SK-N-SH treated with all-trans-retinoic acid at 6 μM for 48 hours (cell line): Measurements from ENCODE around the gene SLC6A9.

Source experiments
- ATAC-seq: fragments of 200-7000 bp; cut with Tn5 transposase; 3 replicates; pipeline ENCODE4 v1.9.1; 2020; ENCODE audit warnings: mild to moderate bottlenecking, moderate library complexity
- ARNTL ChIP-seq: fragments of 450-650 bp; formaldehyde crosslinking; IDR thresholded peaks from 2 replicates; pipeline ENCODE4 v1.5.0; 2020; ENCODE audit warnings: low read depth, mild to moderate bottlenecking, moderate library complexity, borderline replicate concordance
- BACH2 ChIP-seq: fragments of 250-450 bp; sonication (Bioruptor Pico); IDR thresholded peaks from 2 replicates; pipeline ENCODE4 v1.9.0; 2021; ENCODE audit warnings: mild to moderate bottlenecking, borderline replicate concordance
- CSDC2 ChIP-seq: fragments of 250-450 bp; sonication (Bioruptor Pico); IDR thresholded peaks from 2 replicates; pipeline ENCODE4 v1.5.0; 2020; ENCODE audit warnings: mild to moderate bottlenecking, moderate library complexity
- ESRRG ChIP-seq: fragments of 250-450 bp; sonication (Bioruptor Pico); IDR thresholded peaks from 2 replicates; pipeline ENCODE4 v1.6.1; 2021; ENCODE audit warnings: mild to moderate bottlenecking
- GLIS3 ChIP-seq: fragments of 250-450 bp; sonication (Bioruptor Pico); IDR thresholded peaks from 2 replicates; pipeline ENCODE4 v1.5.0; 2020; ENCODE audit warnings: mild to moderate bottlenecking, moderate library complexity
- ISL1 ChIP-seq: fragments of 250-450 bp; sonication (Bioruptor Pico); IDR thresholded peaks from 2 replicates; pipeline ENCODE4 v2.1.2; 2022; ENCODE audit warnings: mild to moderate bottlenecking, moderate library complexity
- OSR1 ChIP-seq: fragments of 250-450 bp; sonication (Bioruptor Pico); IDR thresholded peaks from 2 replicates; pipeline ENCODE4 v1.8.0; 2022; ENCODE audit warnings: moderate library complexity, mild to moderate bottlenecking, inconsistent platforms
- POU6F1 ChIP-seq: fragments of 250-450 bp; sonication (Bioruptor Pico); IDR thresholded peaks from 2 replicates; pipeline ENCODE4 v1.8.0; 2021; ENCODE audit warnings: low read depth, mild to moderate bottlenecking, moderate library complexity, borderline replicate concordance
- PPARA ChIP-seq: fragments of 250-450 bp; sonication (Bioruptor Pico); IDR thresholded peaks from 2 replicates; pipeline ENCODE4 v1.5.0; 2020; ENCODE audit warnings: mild to moderate bottlenecking, borderline replicate concordance
- RARB ChIP-seq: fragments of 250-450 bp; sonication (Bioruptor Pico); IDR thresholded peaks from 2 replicates; pipeline ENCODE4 v1.8.0; 2021; ENCODE audit warnings: mild to moderate bottlenecking, moderate library complexity
- TOX ChIP-seq: fragments of 250-450 bp; sonication (Bioruptor Pico); IDR thresholded peaks from 2 replicates; pipeline ENCODE4 v1.8.0; 2021; ENCODE audit warnings: mild to moderate bottlenecking, moderate library complexity, borderline replicate concordance
- TSHZ2 ChIP-seq: fragments of 250-450 bp; sonication (Bioruptor Pico); IDR thresholded peaks from 2 replicates; pipeline ENCODE4 v1.5.0; 2020; ENCODE audit warnings: mild to moderate bottlenecking, moderate library complexity
- ZC3H10 ChIP-seq: fragments of 250-450 bp; sonication (Bioruptor Pico); IDR thresholded peaks from 2 replicates; pipeline ENCODE4 v1.5.1; 2021; ENCODE audit warnings: mild to moderate bottlenecking, moderate library complexity
- ZFP3 ChIP-seq: fragments of 250-450 bp; sonication (Bioruptor Pico); IDR thresholded peaks from 2 replicates; pipeline ENCODE4 v1.5.0; 2020; ENCODE audit warnings: mild to moderate bottlenecking, moderate library complexity
- ZFP30 ChIP-seq: fragments of 450-650 bp; formaldehyde crosslinking; IDR thresholded peaks from 2 replicates; pipeline ENCODE4 v1.5.0; 2022; ENCODE audit warnings: mild to moderate bottlenecking, moderate library complexity
- ZNF565 ChIP-seq: fragments of 450-650 bp; formaldehyde crosslinking; conservative IDR thresholded peaks from 2 replicates; pipeline ENCODE4 v1.5.0; 2020; ENCODE audit warnings: low read depth, mild to moderate bottlenecking, moderate library complexity
- ZNF70 ChIP-seq: fragments of 450-650 bp; formaldehyde crosslinking; IDR thresholded peaks from 2 replicates; pipeline ENCODE4 v1.5.0; 2020; ENCODE audit warnings: mild to moderate bottlenecking, moderate library complexity
- ZNF8 ChIP-seq: fragments of 450-650 bp; formaldehyde crosslinking; IDR thresholded peaks from 2 replicates; pipeline ENCODE4 v1.5.0; 2020; ENCODE audit warnings: mild to moderate bottlenecking, moderate library complexity
- TF ChIP-seq, protein P1 (sequence below): fragments of 250-450 bp; sonication (Bioruptor Pico); IDR thresholded peaks from 2 replicates; pipeline ENCODE4 v1.8.0; 2020; ENCODE audit warnings: mild to moderate bottlenecking, moderate library complexity, borderline replicate concordance
- TF ChIP-seq, protein P2 (sequence below): fragments of 250-450 bp; sonication (Bioruptor Pico); IDR thresholded peaks from 2 replicates; pipeline ENCODE4 v1.5.1; 2021; ENCODE audit warnings: mild to moderate bottlenecking, moderate library complexity

The SLC6A9 gene

DNA sequence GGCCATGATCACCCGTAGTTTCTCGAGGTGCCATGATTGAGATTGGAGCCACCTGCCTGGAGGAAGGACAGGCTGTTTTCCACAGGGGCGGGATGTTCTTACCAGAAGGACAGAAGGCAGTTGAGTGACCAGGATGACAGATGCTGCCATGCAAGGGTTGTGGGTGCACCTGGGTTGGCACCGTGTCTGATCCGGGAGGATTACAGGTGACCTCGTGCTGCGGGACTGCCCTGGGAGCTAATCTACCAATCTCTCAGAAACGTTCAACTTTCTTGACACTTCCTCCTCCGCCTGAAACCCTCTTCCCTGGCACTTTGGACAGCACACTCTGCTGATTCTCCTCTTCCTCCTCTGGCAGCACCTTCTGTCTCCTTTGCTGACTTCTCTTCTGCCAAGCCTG is 13.8 kb upstream of the SLC6A9 start:
- TF ChIP-seq RARB (no peak), BACH2 (CRISPR knock-in tag) (no peak), GLIS3 (CRISPR knock-in tag) (no peak), POU6F1 (CRISPR knock-in tag) (no peak), ZNF70 (CRISPR knock-in tag) (no peak), ESRRG (CRISPR knock-in tag) (no peak), OSR1 (no peak), ZFP3 (CRISPR knock-in tag) (no peak), ZFP30 (CRISPR knock-in tag) (no peak), ARNTL (CRISPR knock-in tag) (no peak), ZNF565 (CRISPR knock-in tag) (no peak), CSDC2 (CRISPR knock-in tag) (no peak), ZC3H10 (no peak)
- TF ChIP-seq, protein P1, sequence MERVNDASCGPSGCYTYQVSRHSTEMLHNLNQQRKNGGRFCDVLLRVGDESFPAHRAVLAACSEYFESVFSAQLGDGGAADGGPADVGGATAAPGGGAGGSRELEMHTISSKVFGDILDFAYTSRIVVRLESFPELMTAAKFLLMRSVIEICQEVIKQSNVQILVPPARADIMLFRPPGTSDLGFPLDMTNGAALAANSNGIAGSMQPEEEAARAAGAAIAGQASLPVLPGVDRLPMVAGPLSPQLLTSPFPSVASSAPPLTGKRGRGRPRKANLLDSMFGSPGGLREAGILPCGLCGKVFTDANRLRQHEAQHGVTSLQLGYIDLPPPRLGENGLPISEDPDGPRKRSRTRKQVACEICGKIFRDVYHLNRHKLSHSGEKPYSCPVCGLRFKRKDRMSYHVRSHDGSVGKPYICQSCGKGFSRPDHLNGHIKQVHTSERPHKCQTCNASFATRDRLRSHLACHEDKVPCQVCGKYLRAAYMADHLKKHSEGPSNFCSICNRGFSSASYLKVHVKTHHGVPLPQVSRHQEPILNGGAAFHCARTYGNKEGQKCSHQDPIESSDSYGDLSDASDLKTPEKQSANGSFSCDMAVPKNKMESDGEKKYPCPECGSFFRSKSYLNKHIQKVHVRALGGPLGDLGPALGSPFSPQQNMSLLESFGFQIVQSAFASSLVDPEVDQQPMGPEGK (CRISPR knock-in tag) = no peak
- TF ChIP-seq, protein P2, sequence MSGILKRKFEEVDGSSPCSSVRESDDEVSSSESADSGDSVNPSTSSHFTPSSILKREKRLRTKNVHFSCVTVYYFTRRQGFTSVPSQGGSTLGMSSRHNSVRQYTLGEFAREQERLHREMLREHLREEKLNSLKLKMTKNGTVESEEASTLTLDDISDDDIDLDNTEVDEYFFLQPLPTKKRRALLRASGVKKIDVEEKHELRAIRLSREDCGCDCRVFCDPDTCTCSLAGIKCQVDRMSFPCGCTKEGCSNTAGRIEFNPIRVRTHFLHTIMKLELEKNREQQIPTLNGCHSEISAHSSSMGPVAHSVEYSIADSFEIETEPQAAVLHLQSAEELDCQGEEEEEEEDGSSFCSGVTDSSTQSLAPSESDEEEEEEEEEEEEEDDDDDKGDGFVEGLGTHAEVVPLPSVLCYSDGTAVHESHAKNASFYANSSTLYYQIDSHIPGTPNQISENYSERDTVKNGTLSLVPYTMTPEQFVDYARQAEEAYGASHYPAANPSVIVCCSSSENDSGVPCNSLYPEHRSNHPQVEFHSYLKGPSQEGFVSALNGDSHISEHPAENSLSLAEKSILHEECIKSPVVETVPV = no peak
- TF ChIP-seq, all 23 proteins: peak for 0

GRCh38 chr1:44044071-44044801 is 13.0 kb upstream of the SLC6A9 start:
- TF ChIP-seq GLIS3 (CRISPR knock-in tag) (no peak), ZC3H10 (no peak), TSHZ2 (CRISPR knock-in tag) (no peak), PPARA (CRISPR knock-in tag) (no peak), ZNF8 (CRISPR knock-in tag) (no peak), ISL1 (CRISPR knock-in tag) (no peak), ESRRG (CRISPR knock-in tag) (no peak), TOX (no peak), POU6F1 (CRISPR knock-in tag) (no peak), ZFP30 (CRISPR knock-in tag) (no peak), CSDC2 (CRISPR knock-in tag) (no peak), ZFP3 (CRISPR knock-in tag) (no peak), ZNF70 (CRISPR knock-in tag) (no peak), ZNF565 (CRISPR knock-in tag) (no peak)
- TF ChIP-seq, protein P1 (CRISPR knock-in tag) = no peak
- TF ChIP-seq, protein P2 = no peak
- ATAC-seq = no peak

More for the DNA sequence above, 13.8 kb upstream of the SLC6A9 start:
- no peak for ATAC-seq
